Osteoblast (primary cell): ENCODE data around the gene CGB3. TPM values are rescaled to one million over a fixed set of nuclear protein-coding genes. Genes with fewer than 3 reads are reported as not detected.
"Not testable (repeated sequence)": the region's sequence is repeated elsewhere in the genome, so short reads cannot be mapped to it uniquely, and the experiment has no call there.

Experiments used
- DNase-seq: peaks from one replicate; pipeline ENCODE4 v3.0.0; 2011; ENCODE audit warnings: low spot score, mixed read lengths; ENCODE audit not compliant: insufficient read length; ENCODE audit errors: missing footprints
- H2AFZ ChIP-seq: 2 replicates; pipeline ENCODE4 v1.6.0; 2011; ENCODE audit warnings: mild to moderate bottlenecking, low read length
- H3K27ac ChIP-seq: 2 replicates; pipeline ENCODE4 v1.5.1; 2011; ENCODE audit warnings: mild to moderate bottlenecking, low read depth, low read length, moderate library complexity
- H3K27me3 ChIP-seq: 2 replicates; pipeline ENCODE4 v1.6.0; 2012; ENCODE audit warnings: mild to moderate bottlenecking, control low read depth, inconsistent platforms, low read length, moderate library complexity; ENCODE audit not compliant: insufficient read depth
- H3K36me3 ChIP-seq: 2 replicates; pipeline ENCODE4 v1.5.1; 2011; ENCODE audit warnings: mild to moderate bottlenecking, low read length, control low read depth, moderate library complexity; ENCODE audit not compliant: insufficient read depth
- H3K4me1 ChIP-seq: 2 replicates; pipeline ENCODE4 v1.5.1; 2011; ENCODE audit warnings: mild to moderate bottlenecking, low read length, control low read depth, moderate library complexity; ENCODE audit not compliant: insufficient read depth
- H3K4me2 ChIP-seq: 2 replicates; pipeline ENCODE4 v1.6.0; 2011; ENCODE audit warnings: mild to moderate bottlenecking, low read length; ENCODE audit not compliant: insufficient read depth
- H3K4me3 ChIP-seq: fragments of 200-600 bp; sonication (generic); 3 replicates; pipeline ENCODE4 v1.5.1; 2012; ENCODE audit warnings: mild to moderate bottlenecking, low read length, inconsistent platforms; ENCODE audit not compliant: insufficient read depth
- H3K79me2 ChIP-seq: 2 replicates; pipeline ENCODE4 v1.6.0; 2012; ENCODE audit warnings: mild to moderate bottlenecking, low read length, control low read depth, inconsistent platforms; ENCODE audit not compliant: insufficient read depth
- H3K9me3 ChIP-seq: 2 replicates; pipeline ENCODE4 v1.5.1; 2011; ENCODE audit warnings: low read depth, low read length, control low read depth
- H4K20me1 ChIP-seq: 2 replicates; pipeline ENCODE4 v1.6.0; 2012; ENCODE audit warnings: mild to moderate bottlenecking, low read length, control low read depth; ENCODE audit not compliant: insufficient read depth
- total RNA-seq: library from RNA; depleted of rRNA; stranded (reverse); fragments of >200 nt; gene quantifications from 2 replicates; pipeline ENCODE4 v1.2.3, GENCODE V29; 2012
- TF ChIP-seq, protein P1 (sequence below): IDR thresholded peaks from 2 replicates; pipeline ENCODE4 v1.5.1; 2011; ENCODE audit warnings: mild to moderate bottlenecking, low read depth, low read length, moderate library complexity; ENCODE audit errors: extremely low read depth

CGB3 gene
- total RNA-seq, 1 donor: not detected

DNA sequence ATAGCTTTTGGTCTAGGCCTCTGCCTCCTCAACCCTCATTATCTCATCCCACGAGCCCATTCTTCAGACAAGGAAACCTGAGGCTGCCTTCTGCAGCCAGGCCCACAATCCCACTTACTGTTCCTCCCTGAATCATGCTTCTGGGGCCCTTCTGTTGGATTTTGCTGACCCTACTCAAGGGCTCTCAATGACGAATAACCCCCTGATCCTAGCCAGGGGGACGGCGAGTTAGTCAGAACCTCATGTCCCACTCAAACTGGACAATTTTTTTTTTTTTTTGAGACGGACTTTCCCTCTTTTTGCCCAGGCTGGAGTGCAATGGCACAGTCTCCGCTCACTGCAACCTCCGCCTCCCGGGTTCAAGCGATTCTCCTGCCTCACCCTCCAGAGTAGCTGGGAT, 2.0 kb downstream of the CGB3 start:
- Histone ChIP-seq H3K4me2 (no peak overlapping the region), H3K4me3 (no peak overlapping the region), H3K79me2 (no peaks in the 10 kb centered on the region), H3K9me3 (no peaks in the 10 kb centered on the region), H3K36me3 (no peaks in the 10 kb centered on the region), H3K4me1 (peaks cover 15% of the 10 kb centered on the region), H4K20me1 (no peaks in the 10 kb centered on the region), H2AFZ (no peak overlapping the region), H3K27ac (no peak overlapping the region), H3K27me3 (no peaks in the 10 kb centered on the region)
- TF ChIP-seq, protein P1, sequence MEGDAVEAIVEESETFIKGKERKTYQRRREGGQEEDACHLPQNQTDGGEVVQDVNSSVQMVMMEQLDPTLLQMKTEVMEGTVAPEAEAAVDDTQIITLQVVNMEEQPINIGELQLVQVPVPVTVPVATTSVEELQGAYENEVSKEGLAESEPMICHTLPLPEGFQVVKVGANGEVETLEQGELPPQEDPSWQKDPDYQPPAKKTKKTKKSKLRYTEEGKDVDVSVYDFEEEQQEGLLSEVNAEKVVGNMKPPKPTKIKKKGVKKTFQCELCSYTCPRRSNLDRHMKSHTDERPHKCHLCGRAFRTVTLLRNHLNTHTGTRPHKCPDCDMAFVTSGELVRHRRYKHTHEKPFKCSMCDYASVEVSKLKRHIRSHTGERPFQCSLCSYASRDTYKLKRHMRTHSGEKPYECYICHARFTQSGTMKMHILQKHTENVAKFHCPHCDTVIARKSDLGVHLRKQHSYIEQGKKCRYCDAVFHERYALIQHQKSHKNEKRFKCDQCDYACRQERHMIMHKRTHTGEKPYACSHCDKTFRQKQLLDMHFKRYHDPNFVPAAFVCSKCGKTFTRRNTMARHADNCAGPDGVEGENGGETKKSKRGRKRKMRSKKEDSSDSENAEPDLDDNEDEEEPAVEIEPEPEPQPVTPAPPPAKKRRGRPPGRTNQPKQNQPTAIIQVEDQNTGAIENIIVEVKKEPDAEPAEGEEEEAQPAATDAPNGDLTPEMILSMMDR: no peak
- DNase-seq: no peak

DNA sequence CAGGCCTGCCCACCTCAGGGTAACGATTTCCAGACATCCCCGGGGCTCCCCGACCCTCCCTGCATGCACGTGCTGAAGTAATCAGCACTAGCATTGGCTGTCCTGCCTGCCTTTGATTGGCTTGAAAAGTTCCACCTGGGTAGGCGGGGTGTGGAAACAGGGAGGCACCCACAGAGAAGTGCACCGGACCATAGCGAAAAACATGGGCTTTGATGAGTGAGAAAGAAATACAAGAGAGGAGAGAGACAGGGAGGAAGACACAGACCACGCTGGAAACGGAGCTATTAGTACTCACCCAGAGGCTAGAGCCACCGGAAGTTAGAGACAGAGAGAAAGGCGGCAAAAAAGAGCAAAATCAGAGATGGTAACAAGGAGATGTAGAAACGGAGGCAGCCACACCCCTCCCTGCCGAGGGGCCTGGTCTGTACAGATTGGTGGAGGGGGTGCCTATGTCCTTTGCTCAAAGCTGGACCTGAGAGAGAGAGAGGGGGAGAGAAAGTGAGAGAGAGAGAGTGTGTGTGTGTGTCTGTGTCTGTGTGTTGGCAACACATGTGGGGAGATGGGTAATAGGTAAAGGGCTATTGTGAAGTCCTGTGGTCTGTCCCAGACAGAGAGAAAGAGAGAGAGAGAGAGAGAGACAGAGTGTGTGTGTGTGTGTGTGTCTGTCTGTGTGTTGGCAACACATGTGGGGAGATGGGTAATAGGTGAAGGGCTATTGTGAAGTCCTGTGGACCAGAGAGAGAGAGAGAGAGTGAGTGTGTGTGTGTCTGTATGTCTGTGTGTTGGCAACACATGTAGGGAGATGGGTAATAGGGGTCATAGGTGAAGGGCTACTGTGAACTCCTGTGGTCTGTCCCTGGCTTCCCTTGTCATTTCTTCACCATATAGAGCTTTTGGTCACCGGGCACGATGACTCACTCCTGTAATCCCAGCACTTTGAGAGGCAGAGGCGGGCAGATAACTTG, 2.9 kb downstream of the CGB3 start:
- H3K27me3 ChIP-seq: no peaks in the 10 kb centered on the region
- no peak overlapping the region for H2AFZ ChIP-seq
- peak; percentile 85 for DNase-seq

DNA sequence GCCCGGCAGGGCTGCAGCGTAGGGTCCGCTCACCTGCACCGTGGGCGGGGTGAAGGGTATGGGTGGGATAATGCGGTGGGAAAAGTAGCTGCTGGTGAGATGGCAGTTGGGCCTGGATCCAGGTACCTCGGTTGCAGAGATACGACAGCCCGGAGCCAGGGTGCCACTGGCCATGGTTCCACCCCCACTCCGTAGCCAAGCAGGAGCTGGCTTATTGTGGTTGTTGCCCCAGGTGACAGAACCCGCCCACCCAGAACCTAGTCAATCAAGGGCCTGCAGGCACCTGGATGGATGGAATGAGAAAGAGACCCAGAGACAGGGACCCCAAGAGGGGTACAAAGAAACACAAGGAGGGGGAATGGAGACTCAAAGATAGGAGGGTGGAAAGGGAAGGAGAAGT, 3.8 kb downstream of the CGB3 start:
- Histone ChIP-seq H3K36me3 (peaks cover 7% of the 10 kb centered on the region), H4K20me1 (no peaks in the 10 kb centered on the region), H3K4me2 (no peak overlapping the region), H3K4me1 (peaks cover 15% of the 10 kb centered on the region), H3K27me3 (no peaks in the 10 kb centered on the region), H2AFZ (no peak overlapping the region), H3K79me2 (no peaks in the 10 kb centered on the region), H3K27ac (no peak overlapping the region), H3K9me3 (no peaks in the 10 kb centered on the region), H3K4me3 (no peak overlapping the region)
- DNase-seq: no peak
- TF ChIP-seq, protein P1: no peak

More for the DNA sequence above, 2.9 kb downstream of the CGB3 start:
- Histone ChIP-seq H3K4me2 (no peak overlapping the region), H3K27ac (no peak overlapping the region), H4K20me1 (no peaks in the 10 kb centered on the region), H3K4me3 (no peak overlapping the region), H3K9me3 (no peaks in the 10 kb centered on the region), H3K4me1 (peaks cover 15% of the 10 kb centered on the region), H3K79me2 (no peaks in the 10 kb centered on the region), H3K36me3 (no peaks in the 10 kb centered on the region)
- TF ChIP-seq, protein P1: no peak

DNA sequence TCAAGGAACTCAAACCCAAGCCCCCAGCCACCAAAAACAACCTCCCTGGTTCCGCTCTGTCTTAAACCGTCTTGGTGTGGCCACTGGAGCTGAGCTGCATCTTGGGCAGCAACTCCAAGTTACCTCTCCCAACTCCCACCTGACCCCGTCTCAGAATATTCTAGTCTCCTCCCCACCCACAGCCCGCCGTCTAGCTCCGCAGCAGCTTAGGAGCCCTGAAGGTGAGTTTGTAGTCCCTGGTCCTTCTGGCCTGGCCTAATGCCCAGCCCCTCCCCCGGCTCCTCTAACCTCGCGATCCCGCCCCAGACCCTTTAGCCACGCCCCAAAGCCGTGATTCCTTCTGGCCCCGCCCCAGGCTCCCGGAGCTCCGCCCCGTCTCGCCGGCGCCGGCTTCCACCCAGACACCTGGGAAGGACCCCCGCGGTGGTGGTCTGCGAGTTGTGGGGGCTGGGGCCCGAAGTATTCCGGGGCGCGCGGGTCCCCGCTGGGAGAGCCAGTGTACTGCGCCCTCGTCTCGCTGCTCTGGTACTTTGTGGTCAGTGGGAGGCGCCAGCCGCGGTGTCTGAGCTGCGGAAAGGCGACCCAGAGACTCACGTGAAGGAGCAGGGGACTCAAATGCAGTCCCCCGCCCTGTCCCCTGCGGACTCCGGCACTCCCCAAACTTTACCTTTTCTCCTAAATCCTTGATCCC, 4.7 kb downstream of the CGB3 start:
- no peaks in the 10 kb centered on the region for H3K79me2 ChIP-seq
- TF ChIP-seq, protein P1: peak; percentile 13
- peak overlapping the region; percentile 77 for H3K4me2 ChIP-seq
- H3K27ac ChIP-seq: no peak overlapping the region
- DNase-seq: peak; percentile 94
- H3K9me3 ChIP-seq: no peaks in the 10 kb centered on the region
- peak overlapping the region; percentile 70 for H3K4me3 ChIP-seq
- peaks cover 13% of the 10 kb centered on the region for H3K36me3 ChIP-seq
- no peaks in the 10 kb centered on the region for H3K27me3 ChIP-seq
- H4K20me1 ChIP-seq: no peaks in the 10 kb centered on the region
- H2AFZ ChIP-seq: peak overlapping the region; percentile 72
- peaks cover 15% of the 10 kb centered on the region for H3K4me1 ChIP-seq

DNA sequence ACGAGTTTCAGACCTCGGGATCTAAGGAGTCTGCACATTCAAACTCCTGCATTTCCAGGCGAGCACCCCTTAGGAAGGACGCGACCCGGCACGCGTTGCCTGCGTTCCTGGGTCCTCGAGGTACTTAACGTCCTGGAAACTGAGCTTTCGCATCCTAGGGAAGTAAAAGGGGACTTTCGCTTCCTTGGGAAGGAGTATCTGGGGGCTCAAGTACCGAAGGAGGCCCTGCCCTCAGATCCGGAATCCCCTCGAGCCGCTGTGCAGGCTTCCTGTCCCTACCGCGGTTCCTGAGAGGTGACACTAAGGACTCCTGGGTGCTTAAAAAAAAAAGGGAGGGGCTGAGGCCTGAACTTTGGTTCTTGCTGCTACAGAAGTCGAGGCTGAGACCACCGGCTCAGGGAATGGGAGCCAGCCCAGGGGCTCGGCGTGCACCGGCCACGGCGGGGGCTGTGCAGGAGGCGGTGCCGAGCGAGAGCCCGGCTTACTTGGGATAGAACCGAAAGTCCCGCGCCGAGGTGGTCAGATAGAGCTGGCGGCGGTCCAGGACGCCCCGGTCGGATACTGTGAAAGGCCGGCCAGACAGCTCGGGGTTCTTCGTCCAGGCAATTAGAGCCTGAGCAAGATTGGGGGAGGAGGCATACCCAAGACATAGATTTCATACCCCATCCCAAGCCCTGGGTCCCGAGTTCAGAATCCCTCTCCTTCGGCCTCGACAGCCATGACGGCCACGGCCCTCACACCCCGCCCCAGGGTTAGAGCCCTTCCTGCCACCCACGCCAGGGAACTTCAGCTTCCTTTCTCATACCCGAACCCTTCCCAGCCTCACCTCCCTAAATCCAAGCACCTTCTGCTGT, 5.5 kb downstream of the CGB3 start:
- Histone ChIP-seq H3K4me1 (peaks cover 15% of the 10 kb centered on the region), H2AFZ (peak overlapping the region; percentile 72), H3K36me3 (peaks cover 13% of the 10 kb centered on the region), H3K4me3 (peak overlapping the region; percentile 70), H3K4me2 (peak overlapping the region; percentile 77)
- not testable (repeated sequence) for H3K27me3 ChIP-seq, H3K79me2 ChIP-seq, H3K9me3 ChIP-seq, H3K27ac ChIP-seq, H4K20me1 ChIP-seq
- DNase-seq: peak; percentile 72
